Renal cortex interstitium (tissue), 11 donors: ENCODE results near the gene AGO3. TPM values are rescaled to one million over a fixed set of nuclear protein-coding genes. Genes with fewer than 3 reads are reported as not detected.
A peak's percentile ranks its signal among the peaks of the same experiment; 100 is the strongest.

Source experiments
- DNase-seq, 11 donors: peaks; one replicate each; pipeline ENCODE4 v3.0.0-alpha.2; 2013; ENCODE audit warnings: low read depth in 9 of 11, low spot score in 4 of 11; ENCODE audit errors: extremely low read depth in 1 of 11
- polyA plus RNA-seq, 3 donors: library from polyadenylated mRNA; unstranded; fragments of 120-200 nt; gene quantifications; one replicate each; pipeline ENCODE4 v1.2.1, GENCODE V29; 2013; ENCODE audit not compliant: insufficient read length in 3 of 3

AGO3 gene
- polyA plus RNA-seq, 3 donors, result 11.6 to 13.8 (median 11.8) TPM

GRCh38 chr1:36088265-36088576 is 157.3 kb downstream of the AGO3 start:
- peak in 1 of 11 donors; percentile 6 for DNase-seq

DNA sequence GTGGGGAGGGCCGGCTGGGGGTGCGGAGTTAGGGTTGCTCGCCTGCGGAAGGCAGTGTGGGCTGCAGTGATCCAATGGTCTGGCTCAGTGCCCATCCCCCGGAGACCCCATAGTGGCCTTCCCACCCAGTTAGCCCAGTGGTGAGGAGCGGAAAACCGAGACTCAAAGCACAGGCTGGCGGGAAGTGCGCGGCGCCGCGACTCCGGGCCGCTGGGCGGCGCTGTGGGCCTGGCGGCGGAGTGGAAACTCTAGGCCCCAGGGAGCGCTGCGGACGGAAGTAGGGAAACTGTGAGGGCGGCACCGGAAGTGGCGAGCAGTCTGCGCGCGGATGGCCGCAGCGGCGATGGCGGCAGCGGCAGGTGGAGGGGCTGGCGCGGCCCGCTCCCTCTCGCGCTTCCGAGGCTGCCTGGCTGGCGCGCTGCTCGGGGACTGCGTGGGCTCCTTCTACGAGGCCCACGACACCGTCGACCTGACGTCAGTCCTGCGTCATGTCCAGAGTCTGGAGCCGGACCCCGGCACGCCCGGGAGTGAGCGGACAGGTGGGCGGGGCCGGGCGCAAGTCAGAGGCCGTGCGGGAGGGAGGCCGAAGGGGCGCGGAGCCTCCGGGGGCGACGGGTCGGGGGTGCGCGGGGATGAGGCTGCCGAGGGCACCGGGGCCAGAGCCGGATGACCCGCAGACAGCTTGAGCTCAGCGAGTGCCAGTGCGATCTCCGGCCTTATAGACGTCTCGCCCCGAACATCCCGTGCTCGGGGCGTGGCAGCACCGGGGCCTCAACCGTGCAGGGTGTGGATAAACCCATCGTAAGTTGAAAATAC is 157.9 kb downstream of the AGO3 start, which contains the start of gene ADPRS:
ADPRS (plus strand) TSS at position 316 of the 816 bp plus-strand sequence; CDS start at position 329, 13 bp downstream.
- DNase-seq, result peak; percentile 56 to 86 (median 81)

GRCh38 chr1:36089393-36090121 is 158.7 kb downstream of the AGO3 start:
- DNase-seq, result peak in 4 of 11 donors; percentile 19 to 32 (median 28)

- no peak for DNase-seq
Measured at GRCh38 chr1:36091141-36091540, 160.2 kb downstream of the AGO3 start.

DNA sequence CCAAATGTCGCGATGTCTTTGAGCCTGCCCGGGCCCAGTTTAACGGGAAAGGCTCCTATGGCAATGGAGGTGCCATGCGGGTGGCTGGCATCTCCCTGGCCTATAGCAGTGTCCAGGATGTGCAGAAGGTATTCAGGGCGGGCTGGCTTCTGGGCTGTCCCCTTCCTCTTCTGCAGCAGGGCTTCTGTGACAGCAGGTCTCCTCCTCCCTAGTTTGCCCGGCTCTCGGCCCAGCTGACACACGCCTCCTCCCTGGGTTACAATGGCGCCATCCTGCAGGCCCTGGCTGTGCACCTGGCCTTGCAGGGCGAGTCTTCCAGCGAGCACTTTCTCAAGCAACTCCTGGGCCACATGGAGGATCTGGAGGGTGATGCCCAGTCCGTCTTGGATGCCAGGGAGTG is 160.8 kb downstream of the AGO3 start:
- no peak for DNase-seq

- no peak for DNase-seq
Measured at GRCh38 chr1:36092166-36092797, 161.4 kb downstream of the AGO3 start.

DNA sequence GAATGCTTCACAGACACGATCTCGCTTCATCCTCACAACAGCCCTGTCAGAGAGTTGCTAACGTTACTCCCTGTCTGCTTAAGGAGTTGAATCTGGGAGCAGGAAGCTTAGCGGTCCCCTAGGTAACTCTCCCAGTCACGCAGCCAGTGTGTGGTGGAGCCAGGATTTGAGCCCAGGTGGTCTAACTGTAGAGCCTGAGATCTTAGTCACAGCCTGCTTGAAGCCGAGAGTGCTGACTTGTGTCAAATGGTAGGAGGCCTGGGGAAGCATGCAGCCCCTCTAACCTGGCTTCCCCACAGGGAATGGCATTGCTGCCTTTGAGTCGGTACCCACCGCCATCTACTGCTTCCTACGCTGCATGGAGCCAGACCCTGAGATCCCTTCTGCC is 161.9 kb downstream of the AGO3 start:
- DNase-seq, result no peak

DNA sequence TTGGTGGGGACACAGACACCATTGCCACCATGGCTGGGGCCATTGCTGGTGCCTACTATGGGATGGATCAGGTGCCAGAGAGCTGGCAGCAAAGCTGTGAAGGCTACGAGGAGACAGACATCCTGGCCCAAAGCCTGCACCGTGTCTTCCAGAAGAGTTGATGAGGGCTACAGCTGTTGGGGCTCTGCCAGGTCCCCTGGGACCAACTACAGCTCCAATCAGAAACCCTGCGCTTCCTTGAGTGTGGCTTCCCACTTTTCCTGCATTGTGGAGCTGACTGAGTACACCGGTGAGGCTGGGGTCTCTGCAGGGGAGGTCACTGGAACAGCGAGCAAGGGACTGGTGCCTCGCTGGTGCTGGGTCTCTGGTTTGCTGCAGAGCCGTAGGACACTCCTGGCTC is 162.3 kb downstream of the AGO3 start:
- no peak for DNase-seq

DNA sequence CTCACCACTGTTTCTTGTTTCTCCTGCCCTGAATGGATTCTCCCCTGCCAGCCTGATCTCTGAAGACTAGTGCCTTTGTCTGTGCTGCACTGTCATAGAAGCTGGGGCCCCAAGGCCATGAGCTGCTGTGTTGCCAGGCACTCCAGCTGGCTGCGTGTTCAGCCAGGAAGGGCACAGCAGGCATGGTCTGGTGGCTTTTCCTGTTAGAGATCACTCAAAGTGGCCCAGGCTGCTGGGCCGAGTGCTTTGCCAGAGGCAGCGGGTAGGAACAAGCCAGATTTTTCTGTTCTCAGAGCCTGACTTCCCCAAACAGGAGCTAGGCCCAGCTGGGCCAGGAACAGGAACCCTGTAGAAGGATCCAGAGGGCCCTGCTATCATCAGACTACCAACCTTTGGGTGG is 163.0 kb downstream of the AGO3 start:
- no peak for DNase-seq

DNA sequence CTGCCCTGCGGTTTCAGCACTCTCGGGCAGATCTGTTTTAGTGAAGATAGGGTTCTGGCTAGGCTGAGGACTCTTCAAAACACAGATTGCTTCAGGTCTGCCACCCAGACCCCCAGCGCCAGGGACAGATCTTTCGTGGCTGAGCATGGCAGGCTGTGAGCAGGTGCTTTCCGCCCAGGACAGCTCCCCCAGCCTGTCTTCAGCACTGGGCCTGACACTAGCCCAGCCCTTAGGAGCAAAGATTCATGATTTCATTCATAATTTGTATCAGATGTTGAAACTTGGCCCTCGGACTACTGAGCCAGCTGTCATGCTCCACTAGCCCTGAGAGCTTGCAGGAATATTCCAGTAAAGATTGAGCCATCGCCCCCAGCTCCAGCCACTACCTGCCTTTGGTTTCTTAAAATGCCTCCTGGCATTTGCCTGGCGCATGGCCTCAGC is 163.7 kb downstream of the AGO3 start:
- DNase-seq, result no peak

- DNase-seq, result no peak
Measured at GRCh38 chr1:36095760-36096405, 165.0 kb downstream of the AGO3 start.

DNA sequence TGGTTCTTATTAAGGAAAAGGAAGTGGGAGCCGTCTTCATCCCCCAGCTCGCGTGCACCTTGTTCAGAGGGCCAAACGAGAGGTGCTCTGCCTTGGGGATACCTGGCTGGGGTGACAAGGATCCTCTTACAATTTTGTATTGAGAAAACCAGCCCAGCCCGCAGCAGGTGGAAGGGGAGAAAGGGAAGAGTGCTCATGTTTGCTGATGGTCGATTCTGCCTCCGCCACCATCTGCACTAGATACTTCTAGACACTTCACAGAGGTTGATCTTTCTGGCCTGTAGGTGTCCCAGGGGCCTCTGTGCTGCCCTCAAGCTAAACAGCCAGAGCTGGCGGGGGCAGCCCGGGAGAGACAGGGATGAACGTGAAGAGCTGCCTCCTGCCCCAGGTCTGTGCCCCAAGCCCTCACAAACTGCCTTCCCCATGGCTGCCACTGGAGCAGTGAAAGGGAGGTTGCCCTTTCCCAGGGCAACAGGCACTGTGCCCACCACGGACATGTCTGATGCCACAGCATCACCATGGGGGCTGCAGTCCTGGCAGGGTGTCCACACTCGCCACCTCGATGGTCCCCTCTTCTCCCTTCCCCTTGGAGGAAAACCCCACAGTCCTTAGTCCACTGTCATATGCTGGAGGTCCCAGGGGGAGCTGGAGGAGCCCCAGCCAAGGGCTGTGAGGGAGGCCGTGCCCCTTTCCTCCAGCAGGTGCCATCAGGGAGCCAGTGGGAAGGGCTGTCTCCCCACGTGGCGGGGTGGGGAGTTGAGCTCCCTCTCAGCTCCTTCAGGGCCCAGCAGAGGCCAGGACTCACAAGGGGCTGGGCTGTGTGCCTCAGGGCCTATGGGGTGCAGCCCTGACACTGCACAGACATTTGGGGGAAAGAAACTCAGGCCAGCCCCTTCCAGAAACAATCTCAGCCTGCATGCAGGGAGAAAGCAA is 165.9 kb downstream of the AGO3 start:
- no peak for DNase-seq

DNA sequence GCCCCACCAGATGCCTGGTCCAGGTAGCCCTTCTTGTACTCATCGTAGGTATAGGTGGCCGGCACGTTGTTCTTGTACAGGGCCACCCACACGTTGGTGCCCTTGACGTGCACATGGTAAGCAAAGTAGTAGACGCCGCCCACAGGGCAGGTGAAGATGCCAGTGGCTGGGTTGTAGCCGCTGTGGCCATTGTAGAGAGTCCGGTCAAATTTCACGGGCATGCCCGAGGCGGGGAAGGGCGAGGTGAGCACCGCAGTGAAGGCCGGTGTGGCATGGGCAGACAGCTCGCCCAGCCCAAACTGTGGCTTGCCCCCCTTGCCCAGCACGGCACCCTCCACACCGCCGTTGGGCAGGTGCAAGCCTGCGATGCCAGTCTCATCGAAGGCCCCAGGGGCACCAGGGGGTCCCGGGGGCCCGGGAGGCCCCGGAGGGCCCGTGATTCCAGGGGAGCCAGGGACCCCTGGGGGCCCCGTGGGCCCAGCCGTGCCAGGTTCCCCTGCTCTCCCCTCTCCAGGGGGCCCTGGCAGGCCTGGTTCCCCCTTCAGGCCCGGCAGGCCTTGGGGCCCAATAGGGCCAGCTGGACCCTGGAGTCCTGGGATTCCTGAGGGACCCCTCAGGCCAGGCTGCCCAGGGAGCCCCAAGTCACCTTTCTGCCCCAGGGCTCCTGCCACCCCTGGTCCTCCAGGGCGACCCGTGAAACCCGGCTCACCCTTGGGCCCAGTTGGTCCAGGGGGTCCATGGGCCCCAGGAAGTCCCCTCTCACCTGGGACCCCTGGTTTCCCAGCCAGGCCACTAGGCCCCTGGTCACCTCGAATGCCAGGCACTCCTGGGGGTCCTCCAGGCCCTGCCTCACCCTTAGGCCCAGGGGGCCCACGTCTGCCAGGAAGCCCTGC is 167.0 kb downstream of the AGO3 start:
- no peak for DNase-seq

GRCh38 chr1:36098650-36099365 is 167.9 kb downstream of the AGO3 start:
- DNase-seq, result no peak

DNA sequence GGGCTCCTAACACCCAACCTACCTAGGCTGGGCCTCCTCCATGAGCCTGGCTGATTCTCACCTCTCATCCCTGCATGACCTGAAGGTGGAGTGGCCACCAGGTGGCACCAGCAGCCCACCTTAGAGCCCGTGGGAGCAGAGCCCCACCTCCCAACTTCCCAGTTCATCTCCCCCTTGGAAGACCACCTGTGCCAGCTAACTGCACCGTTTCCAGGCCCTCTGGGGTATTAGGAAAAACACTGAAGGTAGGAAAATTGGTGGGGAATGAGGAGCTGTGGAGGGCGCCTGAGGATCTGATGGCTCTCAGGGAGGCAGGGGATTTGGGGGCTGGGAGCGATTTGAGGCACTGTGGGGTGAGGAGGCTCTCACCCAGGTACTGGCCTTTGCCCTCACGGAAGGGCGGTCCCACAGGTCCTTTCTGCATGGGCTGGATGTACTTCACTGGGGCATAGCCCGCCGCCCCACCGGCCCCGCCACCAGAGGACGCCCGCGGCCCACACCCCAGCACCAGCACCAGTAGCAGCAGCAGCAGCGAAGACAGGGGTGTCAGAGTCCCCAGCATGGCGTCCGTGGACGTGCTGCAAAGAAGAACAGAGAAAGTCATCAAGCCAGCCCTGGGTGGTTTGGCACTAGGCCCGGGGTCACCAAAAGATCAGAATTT is 168.9 kb downstream of the AGO3 start:
- peak in 9 of 11 donors; percentile 42 to 75 (median 61) for DNase-seq

- DNase-seq, result no peak
Measured at GRCh38 chr1:36100376-36100775, 169.5 kb downstream of the AGO3 start.
